A673 (cell line): ENCODE measurements around the gene MGAT3.

Experiments used
- CTCF ChIP-seq: fragments of 300-800, 200-600 bp; sonication (generic); conservative IDR thresholded peaks from 2 replicates; pipeline ENCODE4 v1.5.1; 2017; ENCODE audit warnings: low read depth, mild to moderate bottlenecking, antibody characterized with exemption, low read length, moderate library complexity, mixed read lengths
- EZH2 ChIP-seq: fragments of 200-600 bp; sonication (generic); IDR thresholded peaks from 2 replicates; pipeline ENCODE4 v1.6.1; 2017; ENCODE audit warnings: borderline replicate concordance, low read depth, mild to moderate bottlenecking, mixed read lengths, antibody characterized with exemption, low read length; ENCODE audit not compliant: poor library complexity, severe bottlenecking

GRCh38 chr22:39517470-39517869 lies 60.7 kb downstream of the MGAT3 start:
- no peak for TF ChIP-seq CTCF
- no peak for TF ChIP-seq EZH2
